ENCODE data around the gene TMEM79.

TMEM79 gene

GRCh38 chr1:156337052-156337887, 53.1 kb downstream of the TMEM79 start:
- no peak for DNase-seq
- peak overlapping the region; percentile 100 for H3K4me3 Mint-ChIP-seq
- peak overlapping the region; percentile 96 for H3K27ac Mint-ChIP-seq
- H3K27me3 Mint-ChIP-seq (ENCODE audit: low read depth, poor library complexity): no peaks in the 10 kb centered on the region
- H3K36me3 Mint-ChIP-seq (ENCODE audit: low read depth): peaks cover 38% of the 10 kb centered on the region
- H3K4me1 Mint-ChIP-seq: peaks cover 30% of the 10 kb centered on the region
- no peak for TF ChIP-seq CTCF (IDR thresholded peaks at IDR 0.05)
- H3K9me3 Mint-ChIP-seq: no peaks in the 10 kb centered on the region

- Mint-ChIP-seq H3K27me3 (ENCODE audit: low read depth, poor library complexity) (no peaks in the 10 kb centered on the region), H3K4me3 (peak overlapping the region; percentile 100), H3K9me3 (no peaks in the 10 kb centered on the region), H3K27ac (peak overlapping the region; percentile 96), H3K4me1 (peaks cover 30% of the 10 kb centered on the region), H3K36me3 (ENCODE audit: low read depth) (peaks cover 32% of the 10 kb centered on the region)
- TF ChIP-seq CTCF (IDR thresholded peaks at IDR 0.05): no peak
- no peak for DNase-seq
Measured at GRCh38 chr1:156337888-156338179, 53.7 kb downstream of the TMEM79 start.

GRCh38 chr1:156338180-156338976, 54.3 kb downstream of the TMEM79 start, which contains the start of the genes CCT3 and TSACC:
Gene CCT3, minus strand, starts transcription at chr1:156338292. Its CDS starts 108 bp downstream, at chr1:156338184.
Gene TSACC, plus strand, starts transcription at chr1:156338526. Its CDS starts 1,232 bp downstream, at chr1:156339758.
- H3K9me3 Mint-ChIP-seq: no peaks in the 10 kb centered on the region
- no peaks in the 10 kb centered on the region for H3K27me3 Mint-ChIP-seq (ENCODE audit: low read depth, poor library complexity)
- peak; percentile 99 for DNase-seq
- peaks cover 30% of the 10 kb centered on the region for H3K4me1 Mint-ChIP-seq
- peak within 1 kb of the TSS; percentile 100 for H3K4me3 Mint-ChIP-seq
- TF ChIP-seq CTCF (IDR thresholded peaks at IDR 0.05): no peak
- peak within 1 kb of the TSS; percentile 96 for H3K27ac Mint-ChIP-seq
- peaks cover 27% of the 10 kb centered on the region for H3K36me3 Mint-ChIP-seq (ENCODE audit: low read depth)

Measured in nephron progenitor cell (in vitro differentiated cells).